GM23338 (cell line): ENCODE measurements around the gene EEF1AKMT2. TPM values are rescaled to one million over a fixed set of nuclear protein-coding genes. Genes with fewer than 3 reads are reported as not detected.

Experiments
- ATAC-seq: fragments of 200-7000 bp; cut with Tn5 transposase; 3 replicates; pipeline ENCODE4 v1.9.1; 2020
- DNase-seq: peaks from one replicate; pipeline ENCODE4 v3.0.0-alpha.2; 2015; ENCODE audit warnings: low spot score
- H2AFZ ChIP-seq: fragments of 200-600 bp; sonication (generic); 2 replicates; pipeline ENCODE4 v1.8.0; 2016; ENCODE audit warnings: antibody characterized with exemption, mild to moderate bottlenecking, moderate library complexity
- H3F3A ChIP-seq: fragments of 200-600 bp; sonication (generic); replicated peaks from 2 replicates; pipeline ENCODE4 v1.8.0; 2017; ENCODE audit warnings: antibody characterized with exemption, mixed run types, low read depth
- H3K27ac ChIP-seq: fragments of 200-600 bp; sonication (generic); 2 replicates; pipeline ENCODE4 v1.6.1; 2016; ENCODE audit warnings: low read depth
- H3K27me3 ChIP-seq: fragments of 200-600 bp; sonication (generic); 2 replicates; pipeline ENCODE4 v1.8.0; 2016; ENCODE audit warnings: mild to moderate bottlenecking, mixed run types, moderate library complexity; ENCODE audit not compliant: insufficient read depth
- H3K36me3 ChIP-seq: fragments of 200-600 bp; sonication (generic); 2 replicates; pipeline ENCODE4 v1.8.0; 2016; ENCODE audit warnings: mild to moderate bottlenecking; ENCODE audit not compliant: insufficient read depth
- H3K4me1 ChIP-seq: fragments of 200-600 bp; sonication (generic); 2 replicates; pipeline ENCODE4 v1.8.0; 2016; ENCODE audit warnings: mild to moderate bottlenecking, moderate library complexity; ENCODE audit not compliant: insufficient read depth
- H3K4me2 ChIP-seq: fragments of 200-600 bp; sonication (generic); 2 replicates; pipeline ENCODE4 v1.7.1; 2017; ENCODE audit warnings: mixed run types
- H3K4me3 ChIP-seq: fragments of 200-600 bp; sonication (generic); 2 replicates; pipeline ENCODE4 v1.6.1; 2016; ENCODE audit warnings: mixed run types
- H3K79me2 ChIP-seq: fragments of 200-600 bp; sonication (generic); replicated peaks from 2 replicates; pipeline ENCODE4 v1.8.0; 2017; ENCODE audit warnings: mild to moderate bottlenecking; ENCODE audit not compliant: insufficient read depth
- H3K9me2 ChIP-seq: fragments of 200-600 bp; sonication (generic); 2 replicates; pipeline ENCODE4 v1.8.0; 2017; ENCODE audit not compliant: insufficient read depth
- H4K20me1 ChIP-seq: fragments of 200-600 bp; sonication (generic); replicated peaks from 2 replicates; pipeline ENCODE4 v1.8.0; 2017; ENCODE audit warnings: mild to moderate bottlenecking; ENCODE audit not compliant: insufficient read depth
- H3K27ac Mint-ChIP-seq: 2 replicates; pipeline ENCODE4 v1.8.0; 2020; ENCODE audit warnings: inconsistent platforms, mild to moderate bottlenecking, moderate library complexity, mixed read lengths
- H3K27me3 Mint-ChIP-seq: 3 replicates; pipeline ENCODE4 v1.8.0; 2022; ENCODE audit warnings: low read depth, mild to moderate bottlenecking, moderate library complexity, mixed read lengths, inconsistent platforms; ENCODE audit not compliant: insufficient read depth, poor library complexity
- H3K36me3 Mint-ChIP-seq: 3 replicates; pipeline ENCODE4 v1.8.0; 2021; ENCODE audit warnings: low read depth, mild to moderate bottlenecking, inconsistent platforms, moderate library complexity, mixed read lengths
- H3K4me1 Mint-ChIP-seq: 3 replicates; pipeline ENCODE4 v1.8.0; 2020; ENCODE audit warnings: mild to moderate bottlenecking, inconsistent platforms, mixed read lengths
- H3K4me3 Mint-ChIP-seq: 3 replicates; pipeline ENCODE4 v1.8.0; 2021; ENCODE audit warnings: moderate library complexity, mild to moderate bottlenecking, inconsistent platforms, mixed read lengths
- H3K9me3 Mint-ChIP-seq: 3 replicates; pipeline ENCODE4 v1.8.0; 2020; ENCODE audit warnings: moderate library complexity, mild to moderate bottlenecking, inconsistent platforms, mixed read lengths
- CREB1 ChIP-seq: fragments of 250-450 bp; sonication (Bioruptor Pico); IDR thresholded peaks from 2 replicates; pipeline ENCODE4 v1.5.0; 2020; ENCODE audit warnings: low read depth, mild to moderate bottlenecking, moderate library complexity
- CTCF ChIP-seq, 2 experiments: fragments of 200-600 bp in 1 of 2; sonication (generic) in 1 of 2; conservative IDR thresholded peaks; 2 replicates each; pipeline versions ENCODE4 v1.5.1 to v1.6.1; 2016 to 2017; ENCODE audit warnings: antibody characterized with exemption in 2 of 2, low read depth in 2 of 2, mild to moderate bottlenecking in 2 of 2, moderate library complexity in 1 of 2
- ETS1 ChIP-seq: IDR thresholded peaks from 2 replicates; pipeline ENCODE4 v1.6.1; 2016; ENCODE audit warnings: antibody characterized with exemption
- EZH2 ChIP-seq: fragments of 200-600 bp; sonication (generic); IDR thresholded peaks from one replicate; pipeline ENCODE4 v1.8.0; 2017; ENCODE audit warnings: antibody characterized with exemption, mild to moderate bottlenecking, low read depth; ENCODE audit not compliant: unreplicated experiment
- EZH2phosphoT487 ChIP-seq: fragments of 200-600 bp; sonication (generic); IDR thresholded peaks from one replicate; pipeline ENCODE4 v1.8.1; 2018; ENCODE audit warnings: antibody characterized with exemption; ENCODE audit not compliant: unreplicated experiment
- REST ChIP-seq: IDR thresholded peaks from one replicate; pipeline ENCODE4 v1.6.1; 2018; ENCODE audit warnings: antibody characterized with exemption; ENCODE audit not compliant: unreplicated experiment
- STAT1 ChIP-seq: IDR thresholded peaks from one replicate; pipeline ENCODE4 v1.6.1; 2016; ENCODE audit warnings: antibody characterized with exemption; ENCODE audit not compliant: unreplicated experiment
- ZNF114 ChIP-seq: fragments of 250-450 bp; sonication (Bioruptor Pico); IDR thresholded peaks from 2 replicates; pipeline ENCODE4 v1.5.0; 2020; ENCODE audit warnings: mild to moderate bottlenecking, moderate library complexity
- ZNF331 ChIP-seq: fragments of 250-450 bp; sonication (Bioruptor Pico); IDR thresholded peaks from 2 replicates; pipeline ENCODE4 v1.5.0; 2020; ENCODE audit warnings: low read depth, mild to moderate bottlenecking, moderate library complexity
- ZNF462 ChIP-seq: fragments of 250-450 bp; sonication (Bioruptor Pico); IDR thresholded peaks from 2 replicates; pipeline ENCODE4 v1.5.0; 2020; ENCODE audit warnings: mild to moderate bottlenecking, moderate library complexity
- polyA plus RNA-seq: library from polyadenylated mRNA; unstranded; fragments of >200 nt; fragmentation: Nextera tagmentation; extraction: Ambion mirVana; gene quantifications from 2 replicates; pipeline ENCODE4 v1.2.1, GENCODE V29; 2016
- total RNA-seq: library from RNA; depleted of rRNA; stranded (reverse); fragments of >200 nt; shearing (Covaris generic); gene quantifications from 2 replicates; pipeline ENCODE4 v1.2.3, GENCODE V29; 2014

EEF1AKMT2 gene
- total and polyA plus RNA-seq, 2 experiments from 2014 or later: 35.0 to 38.0 TPM

GRCh38 chr10:124745252-124745651, 46.4 kb downstream of the EEF1AKMT2 start (continued):
- TF ChIP-seq REST (no peak), CTCF (conservative IDR thresholded peaks at IDR 0.05; ENCODE audit: low read depth in 2 of 2) (no peak), EZH2 (no peak), EZH2phosphoT487 (no peak)

- no peaks in the 10 kb centered on the region for H3K36me3 ChIP-seq
- ATAC-seq: peak; percentile 21
- peaks cover 36% of the 10 kb centered on the region for H3K4me1 ChIP-seq
- H2AFZ ChIP-seq: peak within 1 kb of the TSS; percentile 82; the same call in 1 of the 2 replicates
- H3K4me3 ChIP-seq: peak within 1 kb of the TSS; percentile 74
- Mint-ChIP-seq H3K4me1 (peaks cover 43% of the 10 kb centered on the region), H3K9me3 (no peaks in the 10 kb centered on the region), H3K36me3 (no peaks in the 10 kb centered on the region), H3K27me3 (peaks cover 28% of the 10 kb centered on the region), H3K27ac (no peak within 1 kb of the TSS; the same call in 1 of the 2 replicates), H3K4me3 (peak within 1 kb of the TSS; percentile 94)
- H3K27me3 ChIP-seq: peaks cover 22% of the 10 kb centered on the region
- H3K79me2 ChIP-seq: no peaks in the 10 kb centered on the region; the same call in 1 of the 2 replicates
- peak within 1 kb of the TSS; percentile 92 for H3K4me2 ChIP-seq
- no peaks in the 10 kb centered on the region for H3K9me2 ChIP-seq
- peak; percentile 87 for DNase-seq
- peaks cover 2% of the 10 kb centered on the region; the same call in 1 of the 2 replicates for H4K20me1 ChIP-seq
- 0 out of 2 replicates have a peak, but pooled peaks cover 3% of the 10 kb centered on the region for H3F3A ChIP-seq
- no peak within 1 kb of the TSS for H3K27ac ChIP-seq
- TF ChIP-seq ETS1 (no peak), ZNF462 (CRISPR knock-in tag) (no peak), EZH2phosphoT487 (no peak), CREB1 (CRISPR knock-in tag) (no peak), ZNF331 (CRISPR knock-in tag) (no peak), ZNF114 (CRISPR knock-in tag) (no peak), STAT1 (no peak)
Observed at GRCh38 chr10:124744102-124745050, 47.3 kb downstream of the EEF1AKMT2 start, which contains the start of gene FAM53B. Gene FAM53B (minus strand): TSS chr10:124744378. CDS start chr10:124706713, 37,665 bp downstream.
